NCI-H2227 (cell line): ENCODE results near the gene CNOT8.
A peak's percentile ranks its signal among the peaks of the same experiment; 100 is the strongest.
"Not testable (repeated sequence)": the region's sequence is repeated elsewhere in the genome, so short reads cannot be mapped to it uniquely, and the experiment has no call there.

Experiments used
- DNase-seq: peaks from one replicate; lab custom pipeline; 2025; ENCODE audit not compliant: unreplicated experiment; lab: John Stamatoyannopoulos, UW

The CNOT8 gene

DNA sequence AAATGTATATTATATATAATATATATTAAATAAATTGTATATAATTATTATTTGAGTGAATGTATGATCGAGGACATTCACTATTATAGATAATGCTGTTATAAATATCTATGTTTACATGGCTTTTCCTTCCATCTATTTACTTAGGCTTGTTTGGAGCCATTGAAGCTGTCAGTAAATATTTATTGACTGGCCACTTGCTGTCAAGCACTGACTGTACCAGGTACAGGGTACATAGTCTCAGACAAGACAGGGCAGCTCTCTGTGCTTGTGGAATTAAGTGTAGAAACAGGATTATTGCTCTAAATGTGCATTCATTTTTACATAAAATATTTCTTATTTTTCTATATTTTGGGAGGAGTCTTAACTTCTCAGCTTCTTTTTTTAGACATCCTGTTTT lies 24.4 kb upstream of the CNOT8 start:
- DNase-seq: no peak

DNA sequence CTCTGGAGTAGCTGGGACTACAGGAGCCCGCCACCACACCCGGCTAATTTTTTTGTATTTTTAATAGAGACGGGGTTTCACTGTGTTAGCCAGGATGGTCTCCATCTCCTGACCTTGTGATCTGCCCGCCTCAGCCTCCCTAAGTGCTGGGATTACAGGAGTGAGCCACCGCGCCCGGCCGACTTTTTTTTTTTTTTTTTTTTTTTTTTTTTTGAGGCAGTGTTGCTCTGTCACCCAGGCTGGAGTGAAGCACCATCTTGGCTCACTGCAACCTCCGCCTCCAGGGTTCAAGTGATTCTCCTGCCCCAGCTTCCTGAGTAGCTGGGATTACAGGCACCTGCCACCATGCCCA lies 22.8 kb upstream of the CNOT8 start:
- DNase-seq: not testable (repeated sequence)

DNA sequence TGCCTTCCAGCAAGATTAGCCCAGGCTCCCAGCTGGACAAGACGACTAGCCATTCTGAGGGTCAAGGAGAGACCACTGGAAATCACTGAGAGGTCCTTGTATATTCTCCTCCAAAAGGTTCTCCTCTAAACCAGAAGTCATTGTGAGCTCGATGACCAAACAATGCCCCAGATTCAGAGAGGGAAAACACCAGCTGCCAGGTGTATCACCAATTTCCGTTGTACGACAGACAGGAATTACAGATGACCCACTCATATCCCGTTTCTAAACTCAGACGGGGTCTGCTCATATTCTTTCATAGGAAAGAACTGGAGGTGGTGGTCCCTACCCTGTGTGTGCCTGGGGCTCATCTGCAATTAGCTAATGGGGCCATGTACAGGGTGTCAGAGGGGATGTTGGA lies 22.2 kb upstream of the CNOT8 start:
- no peak for DNase-seq

DNA sequence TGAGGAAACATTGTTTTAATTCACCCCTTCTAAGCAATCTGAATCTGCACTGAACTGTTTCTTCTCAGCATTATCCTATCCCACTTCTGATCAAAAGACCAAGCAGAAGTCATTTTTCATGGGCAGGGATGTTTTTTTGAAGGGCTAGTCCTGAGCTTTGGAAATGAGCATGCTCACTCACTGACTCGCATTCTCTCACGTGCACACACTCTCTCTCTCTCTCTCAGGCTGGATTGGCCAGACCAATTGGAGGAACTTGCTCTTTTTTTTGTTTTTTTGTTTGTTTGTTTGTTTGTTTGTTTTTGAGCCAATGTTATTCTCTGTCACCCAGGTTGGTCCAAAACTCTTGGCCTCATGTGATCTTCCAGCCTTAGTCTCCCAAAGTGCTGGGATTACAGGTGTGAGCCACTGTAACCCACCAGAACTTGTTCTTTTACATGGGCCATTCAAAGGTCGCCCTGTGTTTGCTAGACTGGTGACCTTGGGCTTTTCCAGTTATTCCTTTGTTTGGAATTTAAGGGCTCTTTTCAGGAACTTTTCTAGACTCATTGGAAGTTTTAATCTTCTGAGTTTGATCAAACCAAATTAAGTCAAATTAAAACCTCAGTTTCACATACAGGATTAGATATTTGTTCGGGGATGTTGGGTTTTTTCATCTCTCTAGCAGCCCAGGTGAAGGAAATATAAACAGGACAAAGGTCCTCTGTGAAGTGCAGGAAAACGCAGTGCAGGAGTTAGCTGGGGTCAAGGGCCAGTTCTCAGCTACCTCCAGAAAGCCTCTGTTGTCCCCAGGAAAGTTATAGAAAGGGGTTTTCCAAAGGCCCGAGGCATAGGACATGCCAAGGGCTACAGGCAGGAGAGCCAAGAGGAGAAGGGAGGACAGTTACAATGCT lies 21.2 kb upstream of the CNOT8 start:
- DNase-seq: no peak

DNA sequence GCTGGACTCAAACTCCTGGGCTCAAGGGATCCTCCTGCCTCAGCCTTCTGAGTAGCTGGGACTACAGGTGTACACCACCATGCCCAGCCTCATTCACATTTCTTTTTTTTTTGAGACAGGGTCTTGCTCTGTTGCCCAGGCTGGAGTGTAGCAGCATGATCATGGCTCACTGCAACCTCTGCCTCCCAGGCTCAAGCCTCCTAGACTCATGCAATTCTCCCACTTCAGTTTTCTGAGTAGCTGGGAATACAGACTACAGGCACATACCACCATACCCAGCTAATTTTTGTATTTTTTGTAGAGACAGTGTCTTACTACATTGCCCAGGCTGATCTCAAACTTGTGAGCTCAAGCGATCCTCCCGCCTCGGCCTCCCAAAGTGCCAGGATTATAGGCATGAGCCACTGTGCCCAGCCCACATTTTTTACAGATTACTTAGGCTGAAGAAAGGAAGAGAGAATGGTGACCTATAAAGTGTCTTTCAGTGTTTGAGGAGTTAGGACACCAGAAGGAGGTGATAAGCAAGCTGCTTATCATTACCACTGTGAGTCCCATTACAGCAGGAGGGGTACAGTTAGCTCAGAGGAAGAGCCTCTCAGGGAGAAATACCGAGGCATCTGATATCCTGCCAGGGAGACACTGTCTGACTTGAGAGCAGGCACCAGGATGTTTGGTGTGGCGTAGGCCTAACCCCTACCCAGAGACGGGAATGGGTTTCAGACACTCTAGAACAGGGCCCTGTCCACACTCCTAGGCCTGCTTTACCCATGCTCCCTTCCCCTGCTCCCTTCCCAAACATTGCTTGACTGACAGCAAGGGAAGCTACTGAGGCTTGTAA lies 17.8 kb upstream of the CNOT8 start:
- DNase-seq: no peak

DNA sequence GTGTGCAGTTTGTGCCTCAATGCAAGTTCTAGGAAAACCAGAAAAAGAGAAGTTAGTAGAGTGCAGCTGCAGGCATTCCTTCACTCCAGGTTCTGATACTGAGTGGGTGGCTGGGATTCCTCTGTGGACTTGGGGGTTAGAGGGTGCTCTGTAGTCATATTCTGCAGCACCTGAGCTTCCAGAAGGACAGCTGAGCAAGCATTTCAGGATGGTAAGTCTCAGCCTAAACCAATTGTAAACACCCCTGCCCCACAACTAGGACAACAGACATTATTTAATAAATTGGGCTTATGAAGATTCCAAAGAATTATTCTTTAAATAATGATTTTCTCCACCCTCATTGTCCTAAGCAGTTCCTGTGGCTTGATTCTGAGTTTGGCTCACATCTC lies 17.2 kb upstream of the CNOT8 start:
- DNase-seq: no peak

DNA sequence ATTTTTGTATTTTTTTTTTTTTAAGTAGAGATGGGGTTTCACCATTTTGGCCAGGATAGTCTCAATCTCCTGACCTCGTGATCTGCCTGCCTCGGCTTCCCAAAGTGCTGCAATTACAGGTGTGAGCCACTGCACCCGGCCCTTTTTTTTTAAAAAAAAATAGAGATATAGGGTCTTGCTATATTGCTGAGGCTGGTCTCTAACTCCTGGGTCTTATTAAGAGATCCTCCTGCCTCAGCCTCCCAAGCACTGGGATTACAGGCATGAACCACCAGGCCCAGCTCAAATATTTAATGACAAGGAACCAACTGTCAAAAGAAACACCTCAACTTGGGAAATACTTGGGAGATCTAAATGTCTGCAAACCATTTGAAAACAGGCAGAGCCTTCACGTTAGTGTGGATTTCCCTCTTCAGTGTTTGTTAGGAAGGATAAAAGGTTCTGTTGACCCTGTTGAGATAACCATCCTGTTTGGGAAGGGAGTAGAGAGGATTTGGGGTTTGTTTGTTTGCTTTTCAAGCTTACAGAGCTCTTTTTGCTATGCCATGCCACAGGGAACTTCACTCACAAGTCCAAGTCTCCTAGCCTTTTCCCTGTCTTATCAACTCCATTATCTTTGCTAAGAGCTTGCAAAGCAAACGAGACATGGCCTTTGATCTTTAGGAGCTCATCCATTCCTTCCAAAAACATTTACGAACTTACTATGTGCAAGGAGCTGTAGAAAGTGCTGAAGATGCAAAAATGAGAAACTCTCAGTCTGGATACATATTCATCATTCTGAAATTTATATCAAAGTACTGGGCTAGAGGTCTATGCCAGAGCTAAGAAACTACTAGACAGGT lies 15.5 kb upstream of the CNOT8 start:
- no peak for DNase-seq

DNA sequence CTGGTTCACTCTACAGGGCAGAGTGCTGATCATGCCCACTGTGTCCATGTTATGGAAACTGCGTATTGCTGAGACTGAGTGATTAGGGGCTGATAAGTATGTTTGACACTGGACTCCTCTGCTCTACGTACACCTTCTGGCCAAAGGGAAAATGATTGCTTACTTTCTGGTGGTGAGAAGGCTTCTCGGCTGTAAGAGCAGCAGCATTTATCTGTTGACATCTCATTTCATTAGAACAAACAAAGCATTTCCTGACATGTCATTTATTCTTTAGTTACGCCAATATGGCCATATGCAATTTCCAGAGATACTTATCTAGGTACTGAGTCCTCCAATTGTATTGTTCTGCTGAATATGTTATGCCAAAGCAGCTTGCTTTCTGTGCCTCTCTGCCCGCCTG lies 13.6 kb upstream of the CNOT8 start:
- no peak for DNase-seq

DNA sequence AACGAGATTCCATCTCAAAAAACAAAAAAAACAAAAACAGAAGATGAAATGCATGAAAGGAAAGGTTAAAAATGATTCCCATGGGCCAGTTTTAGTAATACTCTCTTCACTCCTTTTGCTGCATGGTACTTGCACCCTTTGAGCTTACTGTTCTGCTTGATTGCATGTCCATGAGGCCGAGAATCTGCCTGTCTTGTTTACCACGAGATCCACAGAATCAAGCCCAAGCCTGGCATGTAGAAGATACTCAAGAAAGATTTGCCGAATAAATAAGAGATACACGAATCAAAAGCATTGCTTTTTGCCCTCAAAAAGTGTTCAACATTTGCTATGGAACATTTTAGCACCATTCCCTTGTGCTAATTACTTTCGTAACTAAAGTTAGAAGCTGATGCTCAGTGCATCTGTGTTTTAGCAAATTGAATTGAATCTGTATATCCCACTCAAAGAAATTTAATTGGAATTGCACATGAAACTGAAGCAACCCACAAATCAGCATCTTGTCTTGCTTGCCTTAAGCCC lies 9.1 kb upstream of the CNOT8 start:
- no peak for DNase-seq

DNA sequence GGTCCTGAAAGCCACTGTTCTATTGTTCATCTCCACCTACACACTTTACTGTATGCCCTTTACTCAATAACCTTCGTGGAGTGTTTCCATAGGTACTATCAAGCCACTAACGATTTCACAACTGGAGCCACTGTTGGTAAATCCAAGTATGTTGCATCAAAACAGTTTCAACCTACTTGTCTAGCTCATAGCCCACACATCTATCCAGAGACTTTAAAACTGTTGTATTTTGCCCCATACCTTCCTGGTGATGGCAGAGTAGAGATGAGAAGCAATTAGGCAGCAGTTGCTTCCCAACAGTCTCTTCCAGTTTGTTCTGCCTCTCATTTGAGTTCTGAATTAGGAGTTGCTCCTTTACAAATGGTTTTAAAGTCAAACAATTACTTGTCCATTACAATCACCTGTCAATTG lies 8.6 kb upstream of the CNOT8 start:
- DNase-seq: no peak

DNA sequence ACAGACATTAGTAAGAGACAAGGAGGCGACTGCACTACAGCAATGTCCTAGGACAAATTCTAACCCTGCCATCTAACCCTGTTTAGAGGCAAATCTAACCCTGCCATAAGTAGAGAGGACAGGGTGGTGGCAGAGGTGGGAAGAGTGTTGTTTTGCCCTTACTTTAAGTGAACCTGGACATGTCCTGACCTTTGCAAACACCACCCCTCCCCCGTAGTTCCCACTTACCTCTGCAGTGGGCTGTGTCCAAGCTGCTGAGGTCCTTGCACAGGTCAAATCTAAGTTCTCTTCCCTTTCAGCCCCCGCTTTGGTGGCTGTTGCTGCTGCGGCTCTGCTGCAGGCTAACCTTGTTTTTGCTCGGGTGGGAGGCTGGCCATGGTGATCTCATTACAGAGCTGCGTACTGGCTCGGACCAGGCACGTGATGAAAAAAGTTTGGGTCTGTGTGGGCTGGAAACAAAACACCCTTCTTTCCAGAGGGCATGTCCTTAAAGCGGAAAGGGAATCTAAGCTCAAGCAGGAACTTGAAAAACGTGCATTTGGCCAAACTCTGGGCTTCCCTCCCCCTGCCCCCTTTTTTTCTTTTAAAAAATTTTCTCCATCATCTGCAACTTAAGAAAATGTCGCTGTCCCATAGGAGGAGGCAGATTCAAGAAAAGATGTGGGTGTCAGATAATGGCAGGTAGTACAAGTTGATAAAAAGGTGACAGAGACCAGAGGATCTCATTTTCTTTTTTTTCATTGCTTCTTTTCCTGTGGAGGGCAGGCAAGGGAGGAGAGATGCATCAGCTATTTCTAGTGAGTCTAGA lies 8.0 kb upstream of the CNOT8 start, which contains the start of gene FAXDC2:
Gene FAXDC2, minus strand, starts transcription at position 349 of the 808 bp plus-strand sequence. CDS start 12,425 bp downstream, outside the sequence.
- DNase-seq: peak; percentile 5

DNA sequence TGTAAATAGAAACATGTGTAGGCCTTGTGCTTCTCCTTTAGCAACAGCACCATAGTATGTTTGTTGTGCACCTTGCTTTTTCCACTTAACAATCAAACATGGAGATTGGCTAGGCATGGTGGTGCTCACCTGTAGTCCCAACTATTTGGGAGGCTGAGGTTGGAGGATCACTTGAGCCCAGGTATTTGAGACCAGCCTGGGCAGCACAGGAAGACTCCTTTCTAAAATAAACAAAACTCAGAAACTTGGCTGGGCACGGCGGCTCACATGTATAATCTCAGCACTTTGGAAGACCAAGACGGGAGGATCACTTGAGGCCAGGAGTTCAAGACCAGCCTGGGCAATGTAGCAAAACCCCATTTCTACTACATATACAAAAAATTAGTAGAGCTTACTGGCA lies 7.1 kb upstream of the CNOT8 start:
- no peak for DNase-seq

DNA sequence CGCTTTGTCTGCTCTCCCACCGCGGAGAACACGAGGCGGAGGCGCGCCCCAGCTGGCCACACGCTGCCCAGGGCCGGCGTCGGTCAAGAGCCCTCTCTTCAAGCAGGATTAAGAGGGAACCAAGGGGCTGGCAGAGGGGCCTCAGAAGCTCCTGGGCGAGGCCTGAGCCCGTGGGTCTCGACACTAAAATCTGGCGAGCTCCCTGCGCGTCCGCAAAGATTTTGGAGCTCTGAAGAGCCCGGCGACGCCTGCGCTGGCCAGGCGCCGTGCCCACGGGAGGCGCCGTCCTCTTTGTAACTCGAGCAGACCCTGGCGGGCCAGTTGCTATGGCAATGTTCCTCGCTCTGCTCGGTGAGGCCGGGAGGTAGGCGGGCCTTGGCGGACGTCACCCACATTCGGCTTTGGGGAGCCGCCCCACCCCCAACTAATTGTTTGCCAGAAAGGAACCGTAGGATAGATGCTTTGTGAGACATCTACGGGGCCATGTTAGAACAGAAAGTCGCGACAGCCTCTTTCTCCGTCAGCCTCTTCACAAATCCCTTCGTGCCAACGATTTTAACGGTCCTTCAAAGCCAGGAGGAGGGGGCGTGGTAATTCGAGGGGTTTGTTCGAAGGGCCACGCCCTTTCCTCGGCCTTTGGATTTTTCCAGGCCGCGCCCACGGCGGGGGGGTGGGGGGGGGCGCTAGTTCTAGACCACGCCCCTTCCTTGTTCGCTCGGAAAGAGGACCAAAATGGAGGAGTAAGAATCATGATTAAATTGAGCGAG lies 714 bp upstream of the CNOT8 start:
- peak; percentile 96 for DNase-seq

DNA sequence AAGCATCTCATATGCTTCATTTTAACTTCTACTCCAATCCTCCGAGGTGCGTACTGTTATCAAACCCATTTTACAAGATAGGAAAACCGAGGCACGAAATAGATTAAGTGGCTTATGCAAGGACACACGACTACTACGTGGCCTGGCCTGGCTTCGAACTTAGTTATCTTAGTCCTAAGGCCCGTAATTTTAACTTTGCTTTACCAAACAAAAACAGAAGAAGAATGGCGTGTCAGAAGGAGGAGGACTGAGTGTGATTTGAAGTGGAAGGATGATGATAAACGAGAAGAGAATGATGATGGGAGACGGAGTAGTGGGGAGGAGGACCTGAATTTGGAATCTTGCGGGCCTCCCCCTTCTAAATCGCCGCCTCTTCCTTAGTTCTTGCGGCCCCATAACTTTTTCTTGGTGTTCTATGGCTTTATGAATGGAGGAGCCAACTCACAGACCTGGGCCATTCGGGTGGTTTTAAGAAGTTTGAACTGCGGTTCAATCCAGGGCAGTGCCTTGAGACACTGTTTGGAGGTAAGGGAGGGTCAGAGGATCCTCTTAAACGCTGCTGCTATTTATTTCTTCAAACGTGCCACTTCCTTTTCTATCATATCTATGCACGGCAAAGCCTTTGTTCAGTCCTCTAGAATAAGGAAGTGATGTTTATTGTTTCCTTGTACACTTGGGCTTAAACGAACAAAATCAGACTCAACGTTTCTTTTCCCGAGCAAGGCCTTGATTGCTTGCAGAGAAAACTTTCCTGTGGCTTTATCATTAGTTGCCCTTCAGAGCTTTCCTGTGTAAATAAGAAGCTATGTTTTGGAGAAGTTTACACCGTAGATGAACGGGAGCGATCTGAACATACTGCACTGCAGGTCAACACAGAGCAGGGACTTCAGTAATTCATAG lies 795 bp downstream of the CNOT8 start:
- DNase-seq: no peak

DNA sequence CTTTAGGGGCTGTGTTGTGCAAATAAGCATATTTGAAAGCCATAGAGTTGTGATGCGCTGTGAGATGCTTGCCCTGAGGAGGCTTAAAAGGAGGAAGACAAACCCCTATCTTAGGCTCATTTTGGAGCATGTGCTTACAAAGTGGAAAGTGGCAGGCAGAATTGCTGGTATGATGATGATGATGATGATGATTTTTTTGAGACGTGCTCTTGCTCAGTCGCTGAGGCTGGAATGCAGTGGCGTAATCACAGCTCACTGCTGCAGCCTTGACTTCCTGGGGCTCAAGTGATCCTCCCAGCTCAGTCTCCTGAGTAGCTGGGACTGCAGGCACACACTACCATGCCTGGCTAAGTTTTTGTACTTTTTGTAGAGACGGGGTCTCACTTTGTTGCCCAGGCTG lies 1.7 kb downstream of the CNOT8 start:
- no peak for DNase-seq

DNA sequence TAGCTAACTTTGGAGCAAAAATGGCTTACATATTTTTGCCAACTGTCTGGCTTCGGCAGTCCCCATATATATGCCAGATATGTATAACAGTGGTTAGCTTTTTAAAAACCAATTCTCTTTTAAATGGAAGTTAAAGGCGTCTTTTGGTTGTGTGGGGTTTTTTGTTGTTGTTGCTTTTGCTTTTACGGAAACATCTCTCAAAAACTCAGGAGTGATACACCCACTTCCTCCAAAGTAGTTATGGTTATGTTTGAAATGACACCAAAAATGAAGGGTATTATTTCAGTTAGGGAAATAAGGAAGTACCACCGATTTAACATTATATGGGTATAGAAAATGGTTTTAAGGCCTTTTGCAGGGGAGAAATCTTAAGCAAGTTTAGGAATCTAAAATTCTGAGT lies 2.3 kb downstream of the CNOT8 start:
- DNase-seq: no peak

DNA sequence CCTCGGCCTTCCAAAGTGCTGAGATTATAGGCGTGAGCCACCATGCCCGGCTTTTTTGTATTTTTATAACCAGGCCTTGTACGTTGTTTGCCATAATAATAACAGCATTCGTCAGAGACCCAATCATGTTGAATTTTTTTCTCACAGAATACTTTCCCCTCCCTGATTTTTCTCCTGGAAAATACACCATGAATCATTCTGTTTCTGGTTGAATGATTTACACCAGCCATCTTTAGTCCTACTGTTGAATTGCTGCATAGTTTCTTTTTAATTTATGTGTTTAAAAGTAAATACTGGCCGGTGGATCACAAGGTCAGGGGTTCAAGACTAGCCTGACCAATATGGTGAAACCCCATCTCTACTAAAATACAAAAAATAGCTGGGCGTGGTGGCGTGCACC lies 3.5 kb downstream of the CNOT8 start:
- DNase-seq: no peak

DNA sequence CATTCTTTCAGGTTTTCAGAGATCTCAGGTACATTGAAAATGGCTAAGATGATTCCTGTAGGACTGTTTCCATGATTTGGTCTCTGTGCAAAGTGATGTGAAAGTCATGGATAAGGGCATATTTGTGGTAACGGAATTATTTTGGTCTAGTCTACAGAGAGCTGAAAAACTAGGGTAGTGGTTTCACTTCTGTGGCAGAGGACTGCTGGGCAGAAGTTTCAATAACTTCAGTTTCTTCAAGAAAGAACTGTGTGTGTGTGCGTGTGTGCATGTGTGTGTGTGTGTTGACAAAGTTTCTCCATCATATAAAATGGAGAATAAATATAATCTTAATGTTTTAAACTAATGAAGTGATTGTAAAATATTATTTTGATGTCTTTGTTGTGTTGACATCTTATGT lies 4.3 kb downstream of the CNOT8 start:
- DNase-seq: no peak
